Keratinocyte (primary cell): ENCODE data around the gene TTC13. TPM values are rescaled to one million over a fixed set of nuclear protein-coding genes. Genes with fewer than 3 reads are reported as not detected.

Experiments
- DNase-seq: peaks from one replicate; pipeline ENCODE4 v3.0.0-alpha.2; 2011; ENCODE audit warnings: low read depth, missing footprints, low spot score
- FAIRE-seq: peaks from 2 replicates; lab custom pipeline; 2011; peaks lifted over from hg19 to GRCh38; lab: Jason Lieb, UNC
- H2AFZ ChIP-seq: 2 replicates; pipeline ENCODE4 v1.6.0; 2012; ENCODE audit warnings: low read length, control low read depth, inconsistent platforms; ENCODE audit not compliant: control insufficient read depth
- H3K27ac ChIP-seq: 2 replicates; pipeline ENCODE4 v1.5.1; 2011; ENCODE audit warnings: low read length; ENCODE audit not compliant: control insufficient read depth, insufficient read depth
- H3K27me3 ChIP-seq: 3 replicates; pipeline ENCODE4 v1.6.0; 2011; ENCODE audit warnings: low read length; ENCODE audit not compliant: control insufficient read depth, insufficient read depth; ENCODE audit errors: extremely low read depth
- H3K36me3 ChIP-seq, 2 experiments: 2 replicates in 1 of 2; 3 replicates in 1 of 2; pipeline ENCODE4 v1.5.1; 2011; ENCODE audit warnings: low read length in 2 of 2, mild to moderate bottlenecking in 1 of 2; ENCODE audit not compliant: control insufficient read depth in 2 of 2, insufficient read depth in 2 of 2; ENCODE audit errors: extremely low read depth in 1 of 2
- H3K4me1 ChIP-seq: 3 replicates; pipeline ENCODE4 v1.5.1; 2011; ENCODE audit warnings: low read length; ENCODE audit not compliant: control insufficient read depth, insufficient read depth; ENCODE audit errors: extremely low read depth
- H3K4me2 ChIP-seq: 3 replicates; pipeline ENCODE4 v1.6.0; 2011; ENCODE audit warnings: low read depth, low read length; ENCODE audit not compliant: control insufficient read depth, insufficient read depth; ENCODE audit errors: extremely low read depth
- H3K4me3 ChIP-seq, 3 experiments: fragments of 200-600 bp in 1 of 3; sonication (generic) in 1 of 3; 2 replicates in 2 of 3; 3 replicates in 1 of 3; pipeline ENCODE4 v1.5.1; 2011 to 2016; ENCODE audit warnings: low read length in 3 of 3, mild to moderate bottlenecking in 3 of 3, control low read depth in 2 of 3, inconsistent platforms in 1 of 3, low read depth in 1 of 3, mixed read lengths in 1 of 3, mixed run types in 1 of 3, moderate library complexity in 1 of 3; ENCODE audit not compliant: control insufficient read depth in 2 of 3, insufficient read depth in 2 of 3; ENCODE audit errors: extremely low read depth in 1 of 3
- H3K79me2 ChIP-seq: 2 replicates; pipeline ENCODE4 v1.6.0; 2012; ENCODE audit warnings: low read length; ENCODE audit not compliant: control insufficient read depth, insufficient read depth
- H3K9ac ChIP-seq: 3 replicates; pipeline ENCODE4 v1.6.0; 2011; ENCODE audit warnings: low read length; ENCODE audit not compliant: control insufficient read depth, insufficient read depth; ENCODE audit errors: extremely low read depth
- H3K9me1 ChIP-seq: 3 replicates; pipeline ENCODE4 v1.6.0; 2011; ENCODE audit warnings: low read length; ENCODE audit not compliant: control insufficient read depth, insufficient read depth; ENCODE audit errors: extremely low read depth
- H3K9me3 ChIP-seq: 2 replicates; pipeline ENCODE4 v1.5.1; 2012; ENCODE audit warnings: low read depth, low read length; ENCODE audit not compliant: control insufficient read depth
- H4K20me1 ChIP-seq: 3 replicates; pipeline ENCODE4 v1.6.0; 2011; ENCODE audit warnings: low read length; ENCODE audit not compliant: control insufficient read depth, insufficient read depth; ENCODE audit errors: extremely low read depth
- EZH2 ChIP-seq: IDR thresholded peaks from one replicate; pipeline ENCODE4 v1.6.1; 2012; ENCODE audit warnings: inconsistent platforms, mild to moderate bottlenecking, low read length, moderate library complexity
- dilution Hi-C: fragments of 300-500 bp; cut with MboI; formaldehyde crosslinking; loops from one replicate; pipeline ENCODE4 v1.7.0; 2020; ENCODE audit warnings: low sequenced_read_pairs; ENCODE audit not compliant: extremely low pct_ligation_motif_present
- polyA plus RNA-seq, 5 experiments: library from polyadenylated mRNA; depleted of rRNA in 3 of 5; stranded (reverse) in 3 of 5; stranded (forward) in 1 of 5; unstranded in 1 of 5; fragments of >200 nt; gene quantifications; 1 replicate in 1 of 5; 2 replicates in 3 of 5; 3 replicates in 1 of 5; pipeline versions ENCODE4 v1.2.1 to v1.2.3, GENCODE V29; 2011 to 2012; ENCODE audit warnings: missing spikeins in 2 of 5, low read depth in 1 of 5, low replicate concordance in 1 of 5
- TF ChIP-seq, protein P1 (sequence below), 3 experiments: IDR thresholded peaks in 1 of 3; conservative IDR thresholded peaks in 1 of 3; optimal IDR thresholded peaks in 1 of 3; 2 replicates in 2 of 3; 3 replicates in 1 of 3; pipeline versions ENCODE3 to v1.5.1; 2011; ENCODE audit warnings: low read length in 3 of 3, mild to moderate bottlenecking in 3 of 3, moderate library complexity in 2 of 3, control low read depth in 1 of 3, inconsistent platforms in 1 of 3; ENCODE audit not compliant: insufficient read depth in 2 of 3; ENCODE audit errors: extremely low read depth in 1 of 3

The TTC13 gene
- polyA plus RNA-seq, 1 donor (not counting 4 experiments of a cell fraction or from before 2014, with no cell fraction given): 8.3 TPM

DNA sequence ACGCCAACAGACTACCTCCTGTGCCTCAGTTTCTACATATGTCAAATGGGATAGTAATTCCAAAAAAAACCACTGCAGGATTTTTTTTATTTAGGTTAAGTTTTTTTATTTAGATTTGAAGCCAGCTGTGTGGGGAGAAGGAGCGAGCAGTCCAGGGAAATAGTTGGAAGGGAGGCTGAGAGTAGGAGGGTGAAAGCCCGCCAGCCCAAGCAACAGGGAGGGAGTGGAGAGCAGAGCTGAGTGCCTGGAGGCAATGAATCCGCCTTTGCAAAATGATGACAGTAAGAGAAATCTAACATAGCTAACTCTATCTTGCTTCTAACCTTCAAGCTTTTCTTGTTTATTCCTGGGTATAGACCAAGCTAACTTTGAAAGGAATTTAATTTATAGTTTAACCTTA is 94.7 kb downstream of the TTC13 start:
- Histone ChIP-seq H3K9ac (no peak overlapping the region), H3K9me3 (peaks cover 3% of the 10 kb centered on the region), H4K20me1 (no peaks in the 10 kb centered on the region), H3K36me3 (no peaks in the 10 kb centered on the region), H2AFZ (no peak overlapping the region), H3K4me2 (no peak overlapping the region), H3K27ac (no peak overlapping the region), H3K9me1 (no peaks in the 10 kb centered on the region), H3K4me1 (no peaks in the 10 kb centered on the region), H3K79me2 (no peaks in the 10 kb centered on the region), H3K4me3 (no peak overlapping the region), H3K27me3 (no peaks in the 10 kb centered on the region)
- DNase-seq (no peak), FAIRE-seq (no peak)
- TF ChIP-seq, protein P1, sequence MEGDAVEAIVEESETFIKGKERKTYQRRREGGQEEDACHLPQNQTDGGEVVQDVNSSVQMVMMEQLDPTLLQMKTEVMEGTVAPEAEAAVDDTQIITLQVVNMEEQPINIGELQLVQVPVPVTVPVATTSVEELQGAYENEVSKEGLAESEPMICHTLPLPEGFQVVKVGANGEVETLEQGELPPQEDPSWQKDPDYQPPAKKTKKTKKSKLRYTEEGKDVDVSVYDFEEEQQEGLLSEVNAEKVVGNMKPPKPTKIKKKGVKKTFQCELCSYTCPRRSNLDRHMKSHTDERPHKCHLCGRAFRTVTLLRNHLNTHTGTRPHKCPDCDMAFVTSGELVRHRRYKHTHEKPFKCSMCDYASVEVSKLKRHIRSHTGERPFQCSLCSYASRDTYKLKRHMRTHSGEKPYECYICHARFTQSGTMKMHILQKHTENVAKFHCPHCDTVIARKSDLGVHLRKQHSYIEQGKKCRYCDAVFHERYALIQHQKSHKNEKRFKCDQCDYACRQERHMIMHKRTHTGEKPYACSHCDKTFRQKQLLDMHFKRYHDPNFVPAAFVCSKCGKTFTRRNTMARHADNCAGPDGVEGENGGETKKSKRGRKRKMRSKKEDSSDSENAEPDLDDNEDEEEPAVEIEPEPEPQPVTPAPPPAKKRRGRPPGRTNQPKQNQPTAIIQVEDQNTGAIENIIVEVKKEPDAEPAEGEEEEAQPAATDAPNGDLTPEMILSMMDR (optimal IDR thresholded peaks at IDR 0.05 in 1 of 3, IDR thresholded peaks at IDR 0.05 in 1 of 3, conservative IDR thresholded peaks at IDR 0.05 in 1 of 3; ENCODE audit: extremely low read depth in 1 of 3, insufficient read depth in 2 of 3, low read length in 3 of 3): no peak
- no peak for TF ChIP-seq EZH2
- dilution Hi-C loops: no loop called here

DNA sequence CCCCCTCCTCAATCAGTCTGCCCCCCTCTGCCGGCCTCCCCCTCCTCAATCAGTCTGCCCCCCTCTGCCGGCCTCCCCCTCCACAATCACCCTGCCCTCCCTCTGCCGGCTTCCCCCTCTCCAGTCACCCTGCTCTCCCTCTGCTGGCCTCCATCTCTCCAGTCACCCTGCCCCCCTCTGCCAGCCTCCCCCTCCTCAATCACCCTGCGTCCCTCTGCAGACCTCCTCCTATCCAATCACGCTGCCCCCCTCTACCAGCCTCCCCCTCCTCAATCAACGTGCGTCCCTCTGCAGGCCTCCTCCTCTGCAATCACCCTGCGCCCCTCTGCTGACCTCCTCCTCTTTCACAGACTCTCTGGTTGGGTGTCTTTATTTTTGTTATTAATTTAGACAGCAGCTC is 98.9 kb downstream of the TTC13 start:
- no peaks in the 10 kb centered on the region for H4K20me1 ChIP-seq
- no peak overlapping the region for H3K4me2 ChIP-seq
- H3K4me1 ChIP-seq: no peaks in the 10 kb centered on the region
- H2AFZ ChIP-seq: no peak overlapping the region
- FAIRE-seq: no peak
- no peaks in the 10 kb centered on the region for H3K36me3 ChIP-seq
- dilution Hi-C loops: no loop called here
- no peak overlapping the region for H3K4me3 ChIP-seq
- H3K9me1 ChIP-seq: no peaks in the 10 kb centered on the region
- H3K27ac ChIP-seq: no peak overlapping the region
- H3K9me3 ChIP-seq: peaks cover 2% of the 10 kb centered on the region
- H3K27me3 ChIP-seq: no peaks in the 10 kb centered on the region
- TF ChIP-seq, protein P1 (optimal IDR thresholded peaks at IDR 0.05 in 1 of 3, IDR thresholded peaks at IDR 0.05 in 1 of 3, conservative IDR thresholded peaks at IDR 0.05 in 1 of 3; ENCODE audit: extremely low read depth in 1 of 3, insufficient read depth in 2 of 3, low read length in 3 of 3): no peak
- TF ChIP-seq EZH2: no peak
- no peak overlapping the region for H3K9ac ChIP-seq
- H3K79me2 ChIP-seq: no peaks in the 10 kb centered on the region
- DNase-seq: no peak
